OCI-LY7 (cell line): ENCODE data around the gene TPPP3. TPM values are rescaled to one million over a fixed set of nuclear protein-coding genes. Genes with fewer than 3 reads are reported as not detected.

Source experiments
- BruUV-seq: library from RNA; stranded (reverse); fragments of 400-500 nt; replicated peaks from 2 replicates; lab custom pipeline; 2021; lab: Mats Ljungman, UMichigan
- CTCF ChIA-PET: fragments of 300-600 bp; sonication (Branson Sonifier 250); formaldehyde crosslinking; loops from one replicate; lab custom pipeline; 2022; ENCODE audit warnings: antibody characterized with exemption; ENCODE audit not compliant: unreplicated experiment; lab: Charles Lee
- POLR2A ChIA-PET: fragments of 300-600 bp; sonication (Branson Sonifier 250); formaldehyde crosslinking; loops from one replicate; lab custom pipeline; 2022; ENCODE audit warnings: antibody characterized with exemption; lab: Charles Lee
- DNase-seq: peaks from one replicate; pipeline ENCODE4 v3.0.0-alpha.2; 2015; ENCODE audit warnings: low spot score
- H2AFZ ChIP-seq: fragments of 200-600 bp; sonication (generic), shearing (Covaris generic); 2 replicates; pipeline ENCODE4 v1.6.1; 2014; ENCODE audit warnings: mild to moderate bottlenecking, antibody characterized with exemption, low read length, moderate library complexity
- H3K27ac ChIP-seq: fragments of 200-600 bp; sonication (generic); 2 replicates; pipeline ENCODE4 v1.5.1; 2014; ENCODE audit warnings: mixed run types, low read depth, mild to moderate bottlenecking, moderate library complexity, low read length, inconsistent platforms; ENCODE audit not compliant: poor library complexity, severe bottlenecking
- H3K36me3 ChIP-seq: fragments of 200-600 bp; sonication (generic); 2 replicates; pipeline ENCODE4 v1.6.1; 2014; ENCODE audit warnings: mild to moderate bottlenecking, antibody characterized with exemption, low read length, moderate library complexity, mixed read lengths; ENCODE audit not compliant: insufficient read depth
- H3K4me1 ChIP-seq: fragments of 200-600 bp; sonication (generic); 2 replicates; pipeline ENCODE4 v1.5.1; 2014; ENCODE audit warnings: mild to moderate bottlenecking, low read length; ENCODE audit not compliant: insufficient read depth, poor library complexity, severe bottlenecking
- H3K4me2 ChIP-seq: fragments of 200-600 bp; sonication (generic); 2 replicates; pipeline ENCODE4 v1.6.1; 2014; ENCODE audit warnings: mild to moderate bottlenecking, low read length
- H3K4me3 ChIP-seq: fragments of 200-600 bp; sonication (generic); 2 replicates; pipeline ENCODE4 v1.5.1; 2014; ENCODE audit warnings: mild to moderate bottlenecking, low read depth, low read length; ENCODE audit not compliant: poor library complexity, severe bottlenecking
- H3K79me2 ChIP-seq: fragments of 200-600 bp; sonication (generic); 2 replicates; pipeline ENCODE4 v1.6.1; 2016; ENCODE audit warnings: low read depth, mild to moderate bottlenecking, low read length, moderate library complexity, mixed read lengths; ENCODE audit not compliant: insufficient read depth
- H3K9me2 ChIP-seq: fragments of 200-600 bp; sonication (generic); 2 replicates; pipeline ENCODE4 v1.6.1; 2016; ENCODE audit warnings: mild to moderate bottlenecking, low read length, mixed read lengths; ENCODE audit not compliant: insufficient read depth
- H3K9me3 ChIP-seq: fragments of 200-600 bp; sonication (generic); 2 replicates; pipeline ENCODE4 v1.6.1; 2014; ENCODE audit warnings: mild to moderate bottlenecking, mixed run types, low read length, mixed read lengths
- H4K20me1 ChIP-seq: fragments of 200-600 bp; sonication (generic); 2 replicates; pipeline ENCODE4 v1.6.1; 2014; ENCODE audit warnings: mild to moderate bottlenecking, antibody characterized with exemption, low read length, moderate library complexity, mixed read lengths; ENCODE audit not compliant: insufficient read depth
- EZH2phosphoT487 ChIP-seq: fragments of 200-600 bp; sonication (generic); IDR thresholded peaks from 2 replicates; pipeline ENCODE4 v1.6.1; 2018; ENCODE audit warnings: low read depth, borderline replicate concordance, mild to moderate bottlenecking, mixed run types, antibody characterized with exemption, low read length, moderate library complexity, mixed read lengths
- intact Hi-C: fragments of 100-400 bp; cut with micrococcal nuclease; formaldehyde crosslinking; loops from one replicate; pipeline ENCODE4 v1.10.0; 2022; ENCODE audit not compliant: unreplicated experiment
- total RNA-seq, 2 experiments: library from RNA; depleted of rRNA in 1 of 2; stranded (reverse); fragments of >200 nt in 1 of 2; shearing (Covaris generic) in 1 of 2; gene quantifications; 2 replicates each; pipeline ENCODE4 v1.2.3, GENCODE V29; 2014 to 2022
- TF ChIP-seq, protein P1 (sequence below): fragments of 200-600 bp; sonication (generic); conservative IDR thresholded peaks from 2 replicates; pipeline ENCODE4 v1.5.1; 2014; ENCODE audit warnings: mild to moderate bottlenecking, antibody characterized with exemption, low read length, moderate library complexity, mixed read lengths

TPPP3 gene
- total RNA-seq, 2 experiments from 2014 or later: not detected

DNA sequence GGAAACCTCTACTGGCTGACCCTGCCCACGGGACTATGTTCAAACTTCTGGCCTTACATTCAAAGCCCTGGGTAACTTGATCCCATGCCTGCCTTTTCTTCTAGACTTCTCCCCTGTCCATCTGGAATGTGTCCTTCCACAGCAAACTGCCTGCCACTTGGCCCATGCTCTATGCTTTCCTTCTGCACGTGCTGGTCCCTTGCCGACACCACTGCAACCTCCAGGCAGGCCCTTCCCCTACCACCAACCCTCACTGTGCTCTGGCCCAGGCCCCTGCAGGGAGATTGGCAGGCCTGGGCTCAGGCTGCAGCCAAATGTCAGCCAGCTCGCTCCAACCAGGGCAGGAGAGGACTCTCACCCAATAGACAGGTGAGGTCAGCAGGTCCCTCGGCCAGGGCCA, 48.6 kb upstream of the TPPP3 start:
- POLR2A ChIA-PET: no interaction called here
- H3K4me2 ChIP-seq: no peak overlapping the region
- DNase-seq: no peak
- intact Hi-C loops: no loop called here
- TF ChIP-seq, protein P1, sequence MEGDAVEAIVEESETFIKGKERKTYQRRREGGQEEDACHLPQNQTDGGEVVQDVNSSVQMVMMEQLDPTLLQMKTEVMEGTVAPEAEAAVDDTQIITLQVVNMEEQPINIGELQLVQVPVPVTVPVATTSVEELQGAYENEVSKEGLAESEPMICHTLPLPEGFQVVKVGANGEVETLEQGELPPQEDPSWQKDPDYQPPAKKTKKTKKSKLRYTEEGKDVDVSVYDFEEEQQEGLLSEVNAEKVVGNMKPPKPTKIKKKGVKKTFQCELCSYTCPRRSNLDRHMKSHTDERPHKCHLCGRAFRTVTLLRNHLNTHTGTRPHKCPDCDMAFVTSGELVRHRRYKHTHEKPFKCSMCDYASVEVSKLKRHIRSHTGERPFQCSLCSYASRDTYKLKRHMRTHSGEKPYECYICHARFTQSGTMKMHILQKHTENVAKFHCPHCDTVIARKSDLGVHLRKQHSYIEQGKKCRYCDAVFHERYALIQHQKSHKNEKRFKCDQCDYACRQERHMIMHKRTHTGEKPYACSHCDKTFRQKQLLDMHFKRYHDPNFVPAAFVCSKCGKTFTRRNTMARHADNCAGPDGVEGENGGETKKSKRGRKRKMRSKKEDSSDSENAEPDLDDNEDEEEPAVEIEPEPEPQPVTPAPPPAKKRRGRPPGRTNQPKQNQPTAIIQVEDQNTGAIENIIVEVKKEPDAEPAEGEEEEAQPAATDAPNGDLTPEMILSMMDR: no peak
- TF ChIP-seq EZH2phosphoT487: no peak
- CTCF ChIA-PET: no interaction called here
- no peaks in the 10 kb centered on the region for H3K9me2 ChIP-seq
- no peaks in the 10 kb centered on the region for H3K79me2 ChIP-seq
- H2AFZ ChIP-seq: no peak overlapping the region
- H4K20me1 ChIP-seq: no peaks in the 10 kb centered on the region
- no TSS peak for BruUV-seq
- H3K4me1 ChIP-seq: no peaks in the 10 kb centered on the region
- H3K27ac ChIP-seq: no peak overlapping the region
- H3K4me3 ChIP-seq: no peak overlapping the region
- no peaks in the 10 kb centered on the region for H3K9me3 ChIP-seq
- H3K36me3 ChIP-seq: peaks cover 11% of the 10 kb centered on the region; the same call in 1 of the 2 replicates

DNA sequence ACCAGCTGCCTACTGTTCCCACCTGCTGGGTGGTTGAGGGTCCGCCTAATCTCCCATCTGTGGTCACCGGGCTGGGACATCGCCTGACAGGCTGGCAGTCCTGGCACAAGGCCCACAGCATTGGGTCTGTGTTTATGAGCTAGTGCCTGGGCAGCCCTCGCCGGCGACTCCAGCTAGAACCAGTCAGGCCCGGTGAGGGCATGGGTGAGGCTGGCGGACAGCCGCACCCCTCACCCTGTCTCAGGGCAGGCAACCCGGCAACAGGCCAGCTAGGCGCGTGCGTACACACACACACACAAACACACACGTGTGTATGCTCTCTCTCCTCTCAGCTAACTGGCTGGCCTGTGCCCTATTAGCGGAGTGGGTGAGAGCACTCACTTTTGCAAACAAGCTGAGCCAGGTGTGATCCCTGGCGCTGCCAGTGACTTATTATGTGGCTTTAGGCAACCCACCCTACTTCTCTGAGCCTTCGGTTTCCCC, 48.0 kb upstream of the TPPP3 start:
- ChIA-PET POLR2A (no interaction called here), CTCF (no interaction called here)
- no peaks in the 10 kb centered on the region for H3K9me2 ChIP-seq
- no peaks in the 10 kb centered on the region for H3K79me2 ChIP-seq
- DNase-seq: no peak
- no peak overlapping the region for H2AFZ ChIP-seq
- H3K27ac ChIP-seq: no peak overlapping the region
- H3K9me3 ChIP-seq: no peaks in the 10 kb centered on the region
- no TSS peak for BruUV-seq
- no peak overlapping the region for H3K4me2 ChIP-seq
- no peaks in the 10 kb centered on the region for H3K4me1 ChIP-seq
- TF ChIP-seq, protein P1: no peak
- no peak for TF ChIP-seq EZH2phosphoT487
- no peak overlapping the region for H3K4me3 ChIP-seq
- intact Hi-C loops: no loop called here
- H4K20me1 ChIP-seq: no peaks in the 10 kb centered on the region
- peaks cover 11% of the 10 kb centered on the region; the same call in 1 of the 2 replicates for H3K36me3 ChIP-seq

DNA sequence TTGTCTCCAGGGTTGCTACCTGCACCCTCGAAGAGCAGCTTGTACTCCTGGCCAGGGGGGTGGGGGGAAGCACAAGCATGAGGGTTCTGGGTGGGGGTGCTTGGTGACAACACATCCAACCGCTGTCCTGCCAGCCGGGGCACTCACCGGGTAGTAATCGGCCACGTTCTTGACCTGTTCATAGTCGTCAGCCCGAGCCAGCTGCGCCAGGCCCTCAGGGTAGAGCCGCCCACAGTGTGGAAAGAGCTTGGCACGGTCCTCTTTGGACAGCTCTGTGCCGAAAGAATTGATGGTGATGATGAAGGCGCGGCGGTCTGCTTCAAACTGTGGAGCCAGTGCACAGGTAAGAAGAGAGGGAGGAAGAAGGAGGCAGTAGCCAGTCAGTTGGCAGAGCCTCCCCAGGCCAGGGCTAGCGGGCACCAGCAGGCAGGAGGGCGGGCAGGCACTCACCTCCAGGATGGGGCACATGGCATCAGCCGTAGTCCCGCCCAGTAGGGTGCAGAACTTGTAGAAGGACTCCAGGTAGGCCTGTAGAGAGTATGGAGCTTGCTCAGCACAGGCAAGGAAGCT, 45.6 kb upstream of the TPPP3 start:
- Histone ChIP-seq H3K9me2 (no peaks in the 10 kb centered on the region), H3K4me1 (no peaks in the 10 kb centered on the region), H3K4me2 (no peak overlapping the region), H2AFZ (no peak overlapping the region), H4K20me1 (no peaks in the 10 kb centered on the region), H3K36me3 (peaks cover 11% of the 10 kb centered on the region; the same call in 1 of the 2 replicates), H3K27ac (no peak overlapping the region), H3K4me3 (no peak overlapping the region), H3K9me3 (no peaks in the 10 kb centered on the region), H3K79me2 (no peaks in the 10 kb centered on the region)
- POLR2A ChIA-PET: interaction anchor here (0.6 kb wide), 1 partner anchor 569 kb away, joined by 4 read pairs; no protein-coding TSS in a partner anchor
- no peak for TF ChIP-seq EZH2phosphoT487
- intact Hi-C loops: no loop called here
- BruUV-seq: no TSS peak
- no peak for DNase-seq
- CTCF ChIA-PET: no interaction called here
